Fibroblast of skin of abdomen (primary cell): ENCODE data around the gene MICAL2.

Experiments
- DNase-seq: peaks from one replicate; pipeline ENCODE4 v3.0.0-alpha.2; 2013

MICAL2 gene

GRCh38 chr11:12077535-12078280 is 32.7 kb upstream of the MICAL2 start:
- DNase-seq: peak; percentile 42

DNA sequence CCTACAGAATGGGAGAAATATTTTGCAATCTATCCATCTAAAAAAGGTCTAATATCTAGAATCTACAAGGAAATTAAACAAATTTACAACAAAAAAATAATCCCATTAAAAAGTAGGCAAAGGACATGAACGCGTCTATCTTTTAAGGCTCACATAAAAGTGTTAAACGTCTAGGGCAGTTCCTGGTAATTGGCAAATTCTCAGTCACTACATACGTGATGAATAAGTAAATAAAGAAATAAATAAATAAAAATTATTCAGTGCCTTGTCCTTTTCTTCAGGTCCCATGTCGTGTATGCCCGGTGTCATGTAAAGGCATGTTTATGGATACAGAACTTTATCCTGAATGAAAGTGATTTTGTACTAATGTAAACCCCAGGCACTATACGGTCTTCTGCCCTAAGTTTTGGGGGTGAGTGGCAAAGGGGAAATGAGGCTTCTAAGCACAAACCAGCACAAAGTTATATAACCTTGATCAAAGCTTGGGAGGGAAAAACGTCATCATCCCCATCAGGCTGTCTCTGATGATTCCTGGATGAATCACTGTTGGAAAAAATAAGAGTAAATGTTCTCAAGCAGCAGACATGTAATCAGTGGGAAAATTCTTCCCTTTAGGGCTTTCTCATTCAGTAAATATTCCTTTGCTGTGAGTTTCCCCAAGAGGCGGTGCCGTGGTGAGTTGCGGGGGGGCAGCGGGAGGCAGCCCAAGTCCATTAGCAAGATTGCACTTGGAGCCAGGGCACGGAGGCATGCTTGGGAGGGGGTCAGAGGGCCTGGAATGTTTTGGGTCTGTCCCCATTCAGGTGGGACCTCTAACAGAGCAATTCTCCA is 30.4 kb upstream of the MICAL2 start:
- peak; percentile 98 for DNase-seq

- no peak for DNase-seq
Observed at GRCh38 chr11:12083380-12083779, 27.0 kb upstream of the MICAL2 start.

DNA sequence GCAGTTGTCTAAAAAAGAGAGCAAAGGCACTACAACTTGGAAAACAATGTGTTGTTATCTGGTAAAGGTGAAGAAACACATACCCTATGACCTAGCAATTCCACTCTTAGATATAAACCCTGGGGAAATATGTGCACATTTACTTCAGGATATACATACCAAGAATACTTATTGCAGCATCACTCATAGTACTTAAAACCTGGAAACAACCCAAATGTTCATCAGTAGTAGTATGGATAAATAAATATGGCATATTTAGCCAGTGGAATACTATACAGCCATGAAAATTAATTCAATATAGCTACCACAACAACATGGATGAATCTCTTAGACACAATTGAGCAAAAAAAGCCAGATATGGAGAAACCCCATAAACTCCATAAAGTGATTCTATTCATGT is 26.1 kb upstream of the MICAL2 start:
- DNase-seq: peak; percentile 40

- DNase-seq: peak; percentile 39
Observed at GRCh38 chr11:12085371-12086251, 24.8 kb upstream of the MICAL2 start.

GRCh38 chr11:12086271-12087074 is 23.9 kb upstream of the MICAL2 start:
- peak; percentile 98 for DNase-seq

DNA sequence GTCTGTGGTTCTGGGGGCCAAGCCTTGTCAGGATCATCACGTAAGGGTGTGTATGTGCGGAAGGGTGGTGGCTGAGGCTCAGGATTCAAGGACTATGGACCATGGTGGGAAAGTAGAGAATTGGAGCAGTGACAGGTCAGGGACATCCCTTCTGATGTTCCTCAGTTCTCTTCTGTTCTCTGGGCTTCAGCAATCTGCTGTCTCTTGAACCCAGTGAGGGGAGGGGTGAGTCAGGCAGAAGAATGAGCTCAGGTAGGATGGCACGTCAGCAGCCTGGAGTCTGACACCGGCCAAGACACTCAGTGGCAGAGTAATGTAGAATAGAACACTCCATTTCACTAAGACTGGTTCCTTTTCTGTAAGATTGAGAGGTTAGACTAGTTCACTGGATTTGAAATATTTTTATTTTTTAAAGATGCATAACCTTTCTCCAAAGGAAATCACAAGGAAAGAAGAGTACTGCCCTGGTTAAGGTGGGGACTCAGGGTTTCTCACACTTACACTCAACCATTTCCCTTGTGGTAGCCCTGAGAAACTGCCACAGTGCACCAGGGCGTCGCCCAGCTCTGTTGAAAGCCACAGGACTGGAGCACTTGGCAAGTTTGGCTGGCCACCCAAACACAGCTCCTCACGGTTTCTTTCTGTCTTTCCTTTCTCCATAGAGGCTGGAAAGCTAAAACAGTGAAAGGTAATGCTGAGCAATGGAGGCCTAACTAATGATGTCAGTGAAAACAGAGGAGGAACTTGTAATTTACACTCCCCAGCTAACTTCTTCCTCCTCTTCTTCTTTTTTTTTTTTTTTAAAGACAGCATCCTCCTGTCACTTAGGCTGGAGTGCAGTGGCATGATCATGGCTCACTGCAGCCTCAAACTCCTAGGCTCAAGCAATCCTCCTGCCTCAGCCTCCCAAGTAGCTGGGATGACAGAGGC is 23.1 kb upstream of the MICAL2 start:
- DNase-seq: peak; percentile 84

DNA sequence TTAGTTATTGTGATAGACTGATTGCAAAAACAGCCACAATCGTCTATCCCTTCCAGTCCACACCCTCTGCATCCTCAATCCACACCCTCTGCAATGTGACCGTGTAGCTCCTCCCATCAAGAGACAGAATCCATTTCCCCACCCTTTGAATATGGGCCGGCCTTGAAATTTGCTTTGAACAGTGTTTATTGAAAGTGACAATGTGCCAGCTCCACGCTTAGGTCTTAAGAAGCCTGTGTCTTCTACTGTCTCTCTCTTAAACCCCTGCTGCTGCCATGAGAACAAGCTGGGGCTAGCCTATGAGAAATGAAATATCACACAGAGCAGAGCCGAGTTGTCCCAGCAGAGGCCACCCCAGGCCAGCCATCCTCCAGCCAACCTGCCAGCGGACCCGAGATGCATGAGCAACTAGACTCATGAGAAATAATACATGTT is 22.3 kb upstream of the MICAL2 start:
- DNase-seq: peak; percentile 89

DNA sequence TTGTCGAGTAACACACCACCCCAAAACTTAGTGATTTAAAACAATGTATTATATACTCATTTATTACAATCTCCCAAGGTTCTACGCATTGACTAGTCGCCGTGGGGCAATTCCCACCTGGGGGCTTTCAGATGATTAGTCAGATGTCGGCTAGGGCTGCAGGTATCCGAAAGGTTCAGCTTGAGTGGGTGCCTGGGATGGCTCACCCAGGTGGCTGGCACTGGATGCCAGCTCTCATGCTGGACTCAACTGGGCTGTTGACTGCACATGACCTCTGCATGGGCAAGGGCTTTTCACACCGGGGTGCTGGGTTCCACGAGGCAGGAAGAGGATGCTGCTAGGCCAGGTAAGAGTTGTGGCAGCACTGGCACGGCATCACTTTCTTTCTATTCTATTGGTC is 21.9 kb upstream of the MICAL2 start:
- DNase-seq: no peak

DNA sequence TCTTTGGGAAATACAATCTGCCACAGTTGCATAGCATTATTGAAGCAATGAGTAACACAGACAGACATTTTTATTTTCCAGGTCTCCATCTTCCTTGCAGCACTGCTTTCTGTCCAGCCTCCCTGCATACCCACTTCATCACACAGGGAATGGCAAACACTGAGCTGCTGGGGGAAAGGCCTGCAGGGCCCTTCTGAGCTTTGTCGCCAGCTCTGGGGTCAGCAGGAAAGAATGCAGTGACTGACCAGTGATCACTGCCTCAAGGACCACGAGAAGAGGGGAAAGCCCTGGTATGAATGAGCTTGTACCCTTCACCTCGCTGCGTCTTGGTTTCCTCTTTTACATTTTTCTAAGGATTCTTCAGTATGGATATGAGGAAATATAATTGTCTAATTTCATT is 21.3 kb upstream of the MICAL2 start:
- DNase-seq: no peak

DNA sequence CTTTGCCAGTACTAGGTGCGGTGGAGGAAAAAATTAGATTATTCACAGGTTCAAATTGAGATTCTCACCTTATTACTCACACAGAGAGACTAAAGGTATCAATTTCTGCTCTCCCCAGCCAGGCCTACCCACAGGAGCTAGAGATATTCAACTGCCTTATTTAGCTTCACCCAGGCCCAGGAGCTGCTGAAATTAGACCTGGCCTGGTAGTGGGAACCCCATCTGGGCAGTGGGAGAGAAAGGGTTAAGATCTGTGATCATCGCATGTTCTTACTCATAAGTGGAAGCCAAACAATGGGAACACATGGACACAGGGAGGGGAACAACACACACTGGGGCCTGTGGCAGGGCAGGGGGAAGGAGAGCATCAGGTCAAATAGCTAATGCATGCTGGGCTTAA is 20.9 kb upstream of the MICAL2 start:
- peak; percentile 48 for DNase-seq

DNA sequence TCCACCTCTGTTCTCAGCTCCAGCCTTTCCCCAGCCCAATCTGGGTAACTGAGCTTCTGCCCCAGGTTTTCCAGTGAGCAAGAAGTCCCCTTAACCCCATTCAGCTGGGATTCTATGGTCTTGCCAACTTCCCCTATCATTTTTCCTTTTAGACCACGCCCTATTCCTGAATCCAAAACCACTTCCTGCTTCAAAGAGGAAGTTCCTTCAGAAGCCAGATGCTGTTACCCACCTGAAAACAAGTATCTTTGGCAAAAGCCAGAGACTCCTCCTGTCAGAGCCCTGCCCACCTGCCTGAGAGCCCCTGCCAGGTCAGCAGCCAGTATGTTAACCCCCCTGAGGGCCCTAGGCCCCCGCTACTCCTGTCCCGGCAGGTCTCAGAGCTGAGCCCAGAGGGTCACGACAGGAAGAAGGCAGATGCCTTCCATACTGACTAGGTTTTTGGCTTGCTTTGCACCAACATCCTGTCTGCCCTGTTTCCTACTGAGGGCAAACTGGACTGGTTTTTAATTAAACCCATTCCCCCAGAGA is 20.3 kb upstream of the MICAL2 start:
- peak; percentile 81 for DNase-seq

- no peak for DNase-seq
Observed at GRCh38 chr11:12090761-12091258, 19.6 kb upstream of the MICAL2 start.

GRCh38 chr11:12091956-12092558 is 18.3 kb upstream of the MICAL2 start:
- DNase-seq: no peak

GRCh38 chr11:12092714-12093113 is 17.7 kb upstream of the MICAL2 start:
- DNase-seq: no peak

DNA sequence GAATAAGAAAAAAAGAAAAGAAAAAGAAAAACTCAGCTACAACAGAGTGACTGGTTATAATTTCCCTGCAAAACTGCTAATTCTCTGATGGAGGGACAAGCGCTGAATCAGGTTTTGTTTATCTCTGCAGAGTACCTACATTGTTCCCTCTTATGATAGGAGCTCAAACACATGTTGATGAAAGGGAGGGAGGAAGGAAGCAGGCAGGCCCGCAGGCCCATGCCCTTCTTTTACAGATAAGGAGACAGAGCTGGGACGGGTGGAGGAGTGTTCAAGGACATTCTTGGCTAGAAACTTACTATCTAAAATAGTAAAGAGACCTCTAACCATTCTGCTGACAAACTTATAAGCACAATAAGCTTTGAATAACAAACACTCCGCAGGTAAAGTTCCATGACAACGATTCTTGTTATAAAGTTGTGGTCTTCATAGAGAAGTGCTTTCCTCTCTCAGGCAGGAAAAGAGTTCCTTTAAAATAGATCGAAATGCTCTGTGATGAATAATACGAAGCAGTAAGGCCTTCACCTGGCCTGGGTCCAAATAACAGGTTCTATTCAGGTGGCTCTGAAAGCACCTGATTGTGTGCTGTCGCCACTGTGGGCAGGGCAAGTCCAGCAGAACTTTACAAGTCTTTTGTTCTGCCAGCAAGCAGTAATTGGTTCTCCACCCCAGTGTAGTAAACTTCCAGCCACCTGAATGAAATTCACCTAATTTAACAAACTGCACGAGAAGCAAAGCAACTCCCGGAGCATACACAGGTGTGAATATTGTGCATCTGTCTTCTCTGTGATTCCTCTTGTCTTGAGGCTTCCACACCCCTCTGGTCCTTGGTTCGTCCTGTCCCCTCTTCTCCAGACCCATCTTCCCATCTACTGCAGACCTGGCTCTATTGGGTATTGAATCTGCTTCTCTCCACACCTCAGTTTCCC is 15.3 kb upstream of the MICAL2 start:
- DNase-seq: no peak

- no peak for DNase-seq
Observed at GRCh38 chr11:12097219-12097618, 13.2 kb upstream of the MICAL2 start.

DNA sequence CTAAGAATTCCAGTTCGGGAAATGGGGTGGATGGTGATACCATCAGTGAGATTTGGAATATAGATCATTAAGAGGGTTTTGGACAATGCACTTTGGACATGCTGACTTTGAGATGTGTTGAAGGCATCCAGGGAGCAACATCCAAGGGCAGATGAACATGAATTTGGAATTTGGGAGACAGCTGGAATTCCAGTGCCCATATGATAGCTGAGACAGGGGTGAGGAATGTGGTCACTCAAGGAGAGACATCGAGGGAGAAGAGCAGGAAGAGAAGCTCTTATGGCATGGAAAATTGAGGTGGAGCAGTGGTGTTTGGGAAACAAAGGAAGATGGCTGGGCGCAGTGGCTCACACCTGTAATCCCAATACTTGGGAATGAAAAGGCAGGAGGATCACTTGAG is 11.8 kb upstream of the MICAL2 start:
- DNase-seq: no peak
